HEK293 (cell line): ENCODE data around the gene ING1.

Experiments
- GLIS2 ChIP-seq: fragments of 450-650 bp; formaldehyde crosslinking; IDR thresholded peaks from 2 replicates; pipeline ENCODE4 v1.5.1; 2016; ENCODE audit warnings: missing biosample characterization, missing genetic modification characterization
- SP3 ChIP-seq: fragments of 450-650 bp; formaldehyde crosslinking; IDR thresholded peaks from 2 replicates; pipeline ENCODE4 v1.5.1; 2016; ENCODE audit warnings: missing biosample characterization, missing genetic modification characterization
- ZEB2 ChIP-seq: fragments of 450-650 bp; formaldehyde crosslinking; IDR thresholded peaks from 2 replicates; pipeline ENCODE4 v1.5.1; 2016; ENCODE audit warnings: missing biosample characterization, missing genetic modification characterization
- ZNF19 ChIP-seq: fragments of 450-650 bp; formaldehyde crosslinking; IDR thresholded peaks from 2 replicates; pipeline ENCODE4; 2016; ENCODE audit warnings: missing biosample characterization, missing genetic modification characterization, low read depth
- ZNF341 ChIP-seq: fragments of 450-650 bp; formaldehyde crosslinking; IDR thresholded peaks from 2 replicates; pipeline ENCODE4; 2016; ENCODE audit warnings: low read depth, missing biosample characterization, missing genetic modification characterization
- ZNF366 ChIP-seq: fragments of 450-650 bp; formaldehyde crosslinking; conservative IDR thresholded peaks from 2 replicates; pipeline ENCODE4 v1.5.1; 2016; ENCODE audit warnings: missing biosample characterization, missing genetic modification characterization
- ZNF501 ChIP-seq: fragments of 450-650 bp; formaldehyde crosslinking; IDR thresholded peaks from 2 replicates; pipeline ENCODE4 v1.5.1; 2016; ENCODE audit warnings: missing biosample characterization, missing genetic modification characterization
- ZNF561 ChIP-seq: fragments of 450-650 bp; IDR thresholded peaks from 2 replicates; pipeline ENCODE4 v1.5.1; 2018; ENCODE audit warnings: missing biosample characterization, missing genetic modification characterization, borderline replicate concordance
- TF ChIP-seq, protein P1 (sequence below): fragments of 450-650 bp; formaldehyde crosslinking; IDR thresholded peaks from 2 replicates; pipeline ENCODE4 v1.5.1; 2016; ENCODE audit warnings: missing biosample characterization, missing genetic modification characterization
- TF ChIP-seq, protein P2 (sequence below): fragments of 450-650 bp; formaldehyde crosslinking; IDR thresholded peaks from 2 replicates; pipeline ENCODE4 v1.5.1; 2017; ENCODE audit warnings: missing biosample characterization, missing genetic modification characterization
- TF ChIP-seq, protein P3 (sequence below): fragments of 450-650 bp; formaldehyde crosslinking; IDR thresholded peaks from 2 replicates; pipeline ENCODE4 v1.5.1; 2016; ENCODE audit warnings: missing biosample characterization, missing genetic modification characterization
- TF ChIP-seq, protein P4 (sequence below): fragments of 450-650 bp; formaldehyde crosslinking; IDR thresholded peaks from 2 replicates; pipeline ENCODE4 v1.5.1; 2016; ENCODE audit warnings: missing biosample characterization, missing genetic modification characterization
- TF ChIP-seq, protein P5 (sequence below): fragments of 450-650 bp; formaldehyde crosslinking; optimal IDR thresholded peaks from 2 replicates; pipeline ENCODE3; 2016; ENCODE audit warnings: missing biosample characterization, mild to moderate bottlenecking, missing genetic modification characterization
- TF ChIP-seq, protein P6 (sequence below): fragments of 450-650 bp; formaldehyde crosslinking; IDR thresholded peaks from 2 replicates; pipeline ENCODE4 v1.5.1; 2017; ENCODE audit warnings: missing biosample characterization, missing genetic modification characterization

Gene ING1

DNA sequence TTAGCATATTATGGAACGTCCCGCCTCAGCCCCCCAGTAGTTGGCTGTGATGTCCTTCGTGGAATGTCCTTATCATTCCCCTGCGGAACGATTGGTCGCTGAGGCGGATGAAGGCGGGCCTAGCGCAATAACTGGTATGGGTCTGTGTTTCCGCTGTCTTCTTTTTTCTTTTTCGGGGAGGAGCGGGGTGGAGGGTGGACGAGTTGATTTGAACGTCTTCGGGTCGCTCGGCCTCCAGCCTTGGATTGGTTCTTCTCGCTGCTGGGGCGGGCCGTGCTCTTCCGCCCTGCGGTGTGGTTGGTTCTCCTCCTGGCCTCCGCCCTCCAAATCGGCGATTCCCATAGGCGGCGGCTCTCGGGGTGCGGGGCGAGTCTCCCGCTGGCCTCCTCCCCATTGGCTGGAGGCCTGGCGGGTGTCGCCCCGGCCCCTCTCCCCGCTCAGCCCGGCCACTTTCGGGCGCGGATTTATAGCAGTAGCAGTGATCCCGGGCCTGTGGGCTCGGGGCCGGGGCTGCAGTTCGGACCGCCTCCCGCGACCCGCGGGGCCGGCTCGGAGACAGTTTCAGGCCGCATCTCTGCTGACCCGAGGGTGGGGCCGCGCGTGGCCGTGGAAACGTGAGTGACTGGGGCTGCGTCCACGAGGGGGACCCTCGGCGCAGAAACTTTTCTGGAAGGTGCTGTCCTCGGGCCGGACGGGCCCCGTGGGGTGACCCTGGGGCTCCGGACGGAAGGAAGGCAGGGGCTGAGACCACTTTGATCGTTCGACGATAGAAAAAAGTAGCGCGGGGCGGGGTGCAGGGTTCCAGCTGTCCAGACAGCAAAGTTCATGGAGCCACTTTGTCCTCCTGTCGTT lies 2.1 kb downstream of the ING1 start (continued):
- TF ChIP-seq ZNF366 (tag by site-specific recombination) (peak; percentile 91), GLIS2 (tag by site-specific recombination) (peak; percentile 78), SP3 (tag by site-specific recombination) (peak; percentile 85), ZNF19 (no peak), ZNF561 (tag by site-specific recombination) (peak; percentile 73; the same call in 1 of the 2 replicates), ZEB2 (tag by site-specific recombination) (peak; percentile 18; the same call in 1 of the 2 replicates), ZNF341 (peak; percentile 96), ZNF501 (peak; percentile 68; the same call in 1 of the 2 replicates)
- TF ChIP-seq, protein P1, sequence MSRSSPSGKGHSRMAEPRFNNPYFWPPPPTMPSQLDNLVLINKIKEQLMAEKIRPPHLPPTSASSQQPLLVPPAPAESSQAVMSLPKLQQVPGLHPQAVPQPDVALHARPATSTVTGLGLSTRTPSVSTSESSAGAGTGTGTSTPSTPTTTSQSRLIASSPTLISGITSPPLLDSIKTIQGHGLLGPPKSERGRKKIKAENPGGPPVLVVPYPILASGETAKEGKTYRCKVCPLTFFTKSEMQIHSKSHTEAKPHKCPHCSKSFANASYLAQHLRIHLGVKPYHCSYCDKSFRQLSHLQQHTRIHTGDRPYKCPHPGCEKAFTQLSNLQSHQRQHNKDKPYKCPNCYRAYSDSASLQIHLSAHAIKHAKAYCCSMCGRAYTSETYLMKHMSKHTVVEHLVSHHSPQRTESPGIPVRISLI (tag by site-specific recombination): peak; percentile 95
- TF ChIP-seq, protein P2, sequence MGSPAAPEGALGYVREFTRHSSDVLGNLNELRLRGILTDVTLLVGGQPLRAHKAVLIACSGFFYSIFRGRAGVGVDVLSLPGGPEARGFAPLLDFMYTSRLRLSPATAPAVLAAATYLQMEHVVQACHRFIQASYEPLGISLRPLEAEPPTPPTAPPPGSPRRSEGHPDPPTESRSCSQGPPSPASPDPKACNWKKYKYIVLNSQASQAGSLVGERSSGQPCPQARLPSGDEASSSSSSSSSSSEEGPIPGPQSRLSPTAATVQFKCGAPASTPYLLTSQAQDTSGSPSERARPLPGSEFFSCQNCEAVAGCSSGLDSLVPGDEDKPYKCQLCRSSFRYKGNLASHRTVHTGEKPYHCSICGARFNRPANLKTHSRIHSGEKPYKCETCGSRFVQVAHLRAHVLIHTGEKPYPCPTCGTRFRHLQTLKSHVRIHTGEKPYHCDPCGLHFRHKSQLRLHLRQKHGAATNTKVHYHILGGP (tag by site-specific recombination): no peak
- TF ChIP-seq, protein P3, sequence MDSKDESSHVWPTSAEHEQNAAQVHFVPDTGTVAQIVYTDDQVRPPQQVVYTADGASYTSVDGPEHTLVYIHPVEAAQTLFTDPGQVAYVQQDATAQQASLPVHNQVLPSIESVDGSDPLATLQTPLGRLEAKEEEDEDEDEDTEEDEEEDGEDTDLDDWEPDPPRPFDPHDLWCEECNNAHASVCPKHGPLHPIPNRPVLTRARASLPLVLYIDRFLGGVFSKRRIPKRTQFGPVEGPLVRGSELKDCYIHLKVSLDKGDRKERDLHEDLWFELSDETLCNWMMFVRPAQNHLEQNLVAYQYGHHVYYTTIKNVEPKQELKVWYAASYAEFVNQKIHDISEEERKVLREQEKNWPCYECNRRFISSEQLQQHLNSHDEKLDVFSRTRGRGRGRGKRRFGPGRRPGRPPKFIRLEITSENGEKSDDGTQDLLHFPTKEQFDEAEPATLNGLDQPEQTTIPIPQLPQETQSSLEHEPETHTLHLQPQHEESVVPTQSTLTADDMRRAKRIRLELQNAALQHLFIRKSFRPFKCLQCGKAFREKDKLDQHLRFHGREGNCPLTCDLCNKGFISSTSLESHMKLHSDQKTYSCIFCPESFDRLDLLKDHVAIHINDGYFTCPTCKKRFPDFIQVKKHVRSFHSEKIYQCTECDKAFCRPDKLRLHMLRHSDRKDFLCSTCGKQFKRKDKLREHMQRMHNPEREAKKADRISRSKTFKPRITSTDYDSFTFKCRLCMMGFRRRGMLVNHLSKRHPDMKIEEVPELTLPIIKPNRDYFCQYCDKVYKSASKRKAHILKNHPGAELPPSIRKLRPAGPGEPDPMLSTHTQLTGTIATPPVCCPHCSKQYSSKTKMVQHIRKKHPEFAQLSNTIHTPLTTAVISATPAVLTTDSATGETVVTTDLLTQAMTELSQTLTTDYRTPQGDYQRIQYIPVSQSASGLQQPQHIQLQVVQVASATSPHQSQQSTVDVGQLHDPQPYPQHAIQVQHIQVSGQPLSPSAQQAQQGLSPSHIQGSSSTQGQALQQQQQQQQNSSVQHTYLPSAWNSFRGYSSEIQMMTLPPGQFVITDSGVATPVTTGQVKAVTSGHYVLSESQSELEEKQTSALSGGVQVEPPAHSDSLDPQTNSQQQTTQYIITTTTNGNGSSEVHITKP (tag by site-specific recombination): peak; percentile 73
- TF ChIP-seq, protein P4, sequence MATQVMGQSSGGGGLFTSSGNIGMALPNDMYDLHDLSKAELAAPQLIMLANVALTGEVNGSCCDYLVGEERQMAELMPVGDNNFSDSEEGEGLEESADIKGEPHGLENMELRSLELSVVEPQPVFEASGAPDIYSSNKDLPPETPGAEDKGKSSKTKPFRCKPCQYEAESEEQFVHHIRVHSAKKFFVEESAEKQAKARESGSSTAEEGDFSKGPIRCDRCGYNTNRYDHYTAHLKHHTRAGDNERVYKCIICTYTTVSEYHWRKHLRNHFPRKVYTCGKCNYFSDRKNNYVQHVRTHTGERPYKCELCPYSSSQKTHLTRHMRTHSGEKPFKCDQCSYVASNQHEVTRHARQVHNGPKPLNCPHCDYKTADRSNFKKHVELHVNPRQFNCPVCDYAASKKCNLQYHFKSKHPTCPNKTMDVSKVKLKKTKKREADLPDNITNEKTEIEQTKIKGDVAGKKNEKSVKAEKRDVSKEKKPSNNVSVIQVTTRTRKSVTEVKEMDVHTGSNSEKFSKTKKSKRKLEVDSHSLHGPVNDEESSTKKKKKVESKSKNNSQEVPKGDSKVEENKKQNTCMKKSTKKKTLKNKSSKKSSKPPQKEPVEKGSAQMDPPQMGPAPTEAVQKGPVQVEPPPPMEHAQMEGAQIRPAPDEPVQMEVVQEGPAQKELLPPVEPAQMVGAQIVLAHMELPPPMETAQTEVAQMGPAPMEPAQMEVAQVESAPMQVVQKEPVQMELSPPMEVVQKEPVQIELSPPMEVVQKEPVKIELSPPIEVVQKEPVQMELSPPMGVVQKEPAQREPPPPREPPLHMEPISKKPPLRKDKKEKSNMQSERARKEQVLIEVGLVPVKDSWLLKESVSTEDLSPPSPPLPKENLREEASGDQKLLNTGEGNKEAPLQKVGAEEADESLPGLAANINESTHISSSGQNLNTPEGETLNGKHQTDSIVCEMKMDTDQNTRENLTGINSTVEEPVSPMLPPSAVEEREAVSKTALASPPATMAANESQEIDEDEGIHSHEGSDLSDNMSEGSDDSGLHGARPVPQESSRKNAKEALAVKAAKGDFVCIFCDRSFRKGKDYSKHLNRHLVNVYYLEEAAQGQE (tag by site-specific recombination): peak; percentile 37; the same call in 1 of the 2 replicates
- TF ChIP-seq, protein P5, sequence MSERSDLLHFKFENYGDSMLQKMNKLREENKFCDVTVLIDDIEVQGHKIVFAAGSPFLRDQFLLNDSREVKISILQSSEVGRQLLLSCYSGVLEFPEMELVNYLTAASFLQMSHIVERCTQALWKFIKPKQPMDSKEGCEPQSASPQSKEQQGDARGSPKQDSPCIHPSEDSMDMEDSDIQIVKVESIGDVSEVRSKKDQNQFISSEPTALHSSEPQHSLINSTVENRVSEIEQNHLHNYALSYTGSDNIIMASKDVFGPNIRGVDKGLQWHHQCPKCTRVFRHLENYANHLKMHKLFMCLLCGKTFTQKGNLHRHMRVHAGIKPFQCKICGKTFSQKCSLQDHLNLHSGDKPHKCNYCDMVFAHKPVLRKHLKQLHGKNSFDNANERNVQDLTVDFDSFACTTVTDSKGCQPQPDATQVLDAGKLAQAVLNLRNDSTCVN: peak; percentile 83
- TF ChIP-seq, protein P6, sequence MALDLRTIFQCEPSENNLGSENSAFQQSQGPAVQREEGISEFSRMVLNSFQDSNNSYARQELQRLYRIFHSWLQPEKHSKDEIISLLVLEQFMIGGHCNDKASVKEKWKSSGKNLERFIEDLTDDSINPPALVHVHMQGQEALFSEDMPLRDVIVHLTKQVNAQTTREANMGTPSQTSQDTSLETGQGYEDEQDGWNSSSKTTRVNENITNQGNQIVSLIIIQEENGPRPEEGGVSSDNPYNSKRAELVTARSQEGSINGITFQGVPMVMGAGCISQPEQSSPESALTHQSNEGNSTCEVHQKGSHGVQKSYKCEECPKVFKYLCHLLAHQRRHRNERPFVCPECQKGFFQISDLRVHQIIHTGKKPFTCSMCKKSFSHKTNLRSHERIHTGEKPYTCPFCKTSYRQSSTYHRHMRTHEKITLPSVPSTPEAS: no peak
